ENCODE measurements around the gene CER1.
"Not testable (repeated sequence)": the region's sequence is repeated elsewhere in the genome, so short reads cannot be mapped to it uniquely, and the experiment has no call there.

Gene CER1

DNA sequence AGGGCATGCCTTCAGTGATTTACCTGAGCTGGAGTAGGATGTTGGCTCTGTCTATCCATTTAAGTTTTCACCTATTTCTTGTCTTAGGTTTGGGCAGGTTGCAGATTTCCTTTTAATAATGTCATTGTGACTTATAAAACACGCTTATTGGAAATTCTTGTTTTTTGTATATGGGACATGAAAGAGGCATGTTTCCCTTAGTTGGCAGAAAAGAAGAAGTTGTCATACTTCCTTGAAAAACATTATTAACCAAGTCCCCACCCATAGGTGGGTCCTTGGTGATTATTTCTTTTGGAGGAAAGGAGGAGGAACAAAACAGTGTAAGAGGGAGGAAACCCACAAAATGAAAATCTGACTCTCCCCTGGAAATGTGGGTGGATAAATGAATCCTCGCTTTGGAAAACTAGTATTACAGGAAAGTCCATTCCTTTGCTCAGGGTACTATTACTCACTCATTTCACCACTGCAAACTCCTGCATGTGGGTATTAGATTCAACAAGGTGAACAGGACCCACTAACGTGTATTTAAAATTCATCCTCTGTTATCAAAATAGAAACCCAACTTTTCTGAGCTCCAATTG, 9.3 kb downstream of the CER1 start:
- no peak for DNase-seq

DNA sequence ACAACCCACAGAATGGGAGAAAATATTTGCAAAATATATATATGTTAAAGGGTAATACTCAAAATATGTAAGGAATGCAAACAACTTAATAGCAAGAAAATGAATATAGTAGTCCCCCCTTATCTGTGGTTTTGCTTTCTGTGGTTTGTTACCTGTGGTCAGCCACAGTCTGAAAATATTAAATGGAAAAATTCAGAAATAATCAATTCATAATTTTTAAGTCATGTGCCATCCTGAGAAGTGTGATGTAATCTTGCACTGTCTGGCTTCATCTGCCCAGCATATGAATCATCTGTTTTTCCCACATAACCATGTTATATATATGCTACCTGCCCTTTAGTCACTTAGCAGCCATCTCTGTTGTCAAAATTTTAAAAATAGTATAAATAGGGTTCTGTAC, 11.7 kb downstream of the CER1 start:
- no peak for DNase-seq

DNA sequence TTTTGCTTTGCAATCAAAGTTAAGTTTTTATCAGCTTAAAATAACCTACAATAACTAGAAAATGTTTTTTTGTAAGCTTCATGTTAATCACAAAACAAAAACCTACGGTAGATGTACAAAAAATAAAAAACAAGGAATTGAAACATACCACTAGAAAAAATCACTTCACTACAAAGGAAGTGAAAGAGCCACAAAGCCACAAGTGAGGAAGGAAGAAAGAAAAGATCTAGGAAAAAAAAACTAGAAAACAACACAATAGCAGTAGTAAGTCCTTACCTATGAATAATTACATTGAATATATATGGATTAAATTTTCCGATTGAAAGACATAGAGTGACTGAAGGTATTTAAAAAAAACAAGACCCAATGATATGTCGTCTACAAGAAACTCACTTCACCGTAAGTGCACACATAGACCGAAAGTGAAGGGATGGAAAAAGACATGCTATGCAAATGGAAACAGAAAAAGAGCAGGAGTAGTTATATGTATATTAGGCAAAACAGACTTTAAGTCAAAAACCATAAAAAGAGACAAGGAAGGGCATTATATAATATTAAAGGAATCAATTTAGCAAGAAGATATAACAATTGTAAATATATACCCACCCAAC, 15.9 kb downstream of the CER1 start:
- DNase-seq = peak in 1 of 4 experiments; percentile 27

DNA sequence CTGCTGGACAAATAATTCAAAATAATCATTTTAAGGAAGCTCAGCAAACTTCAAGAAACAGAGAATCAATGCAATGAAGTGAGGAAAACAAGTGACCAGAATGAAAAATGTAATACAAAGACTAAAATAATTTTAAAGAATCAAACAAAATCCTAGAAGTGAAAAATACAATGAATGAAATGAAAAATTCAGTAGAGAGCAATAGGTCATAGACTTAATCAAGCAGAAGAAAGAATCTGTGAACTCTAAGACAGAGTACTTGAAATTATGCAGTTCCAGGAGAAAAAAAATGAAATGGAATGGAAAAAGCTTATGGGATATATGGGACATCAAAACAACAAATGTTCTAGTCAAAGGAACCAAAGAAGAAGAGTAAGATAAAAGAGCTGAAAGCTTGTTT, 17.5 kb downstream of the CER1 start:
- no peak for DNase-seq

DNA sequence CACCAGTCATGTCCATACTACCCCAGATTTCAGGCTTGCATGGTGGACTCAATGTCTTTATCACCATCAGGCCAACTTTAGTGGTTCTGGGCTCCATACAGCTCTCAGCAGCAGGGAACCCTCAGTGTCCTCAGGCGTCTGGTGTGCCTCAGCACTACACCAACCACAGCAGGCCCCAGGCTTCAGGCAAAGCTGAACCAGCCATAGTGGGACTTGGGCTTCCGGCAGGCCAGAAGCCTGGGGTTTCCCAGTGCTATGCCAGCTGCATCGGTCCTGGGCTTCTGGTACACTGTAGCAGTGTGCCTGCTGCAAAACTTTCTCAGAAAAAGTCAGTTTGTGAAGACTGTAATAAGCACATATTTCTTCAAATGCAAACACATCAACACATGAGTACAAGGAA, 18.3 kb downstream of the CER1 start:
- DNase-seq = no peak

DNA sequence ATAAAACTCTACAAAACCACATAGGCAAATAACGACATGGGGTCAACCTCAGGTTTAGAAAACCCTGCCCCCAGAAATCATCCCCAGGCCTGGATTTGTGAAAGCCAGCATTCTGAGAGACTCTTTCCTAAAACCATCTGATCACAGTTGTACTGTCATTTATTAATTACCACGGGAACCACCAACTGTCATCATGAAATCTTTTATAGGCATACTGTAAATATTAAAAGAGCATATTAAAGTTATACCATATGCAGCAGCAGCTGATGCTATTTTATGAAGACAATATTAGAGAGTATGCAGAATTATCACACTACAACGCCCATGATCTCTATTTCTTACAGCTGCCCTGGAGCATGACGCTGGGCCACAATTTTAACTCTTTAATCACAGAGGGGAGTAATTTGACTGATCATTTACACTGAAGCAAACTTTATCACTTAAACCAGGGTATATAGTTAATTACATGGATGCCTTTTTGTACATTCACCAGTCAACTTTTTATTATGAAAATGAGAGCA, 20.3 kb downstream of the CER1 start:
- no peak for DNase-seq

DNA sequence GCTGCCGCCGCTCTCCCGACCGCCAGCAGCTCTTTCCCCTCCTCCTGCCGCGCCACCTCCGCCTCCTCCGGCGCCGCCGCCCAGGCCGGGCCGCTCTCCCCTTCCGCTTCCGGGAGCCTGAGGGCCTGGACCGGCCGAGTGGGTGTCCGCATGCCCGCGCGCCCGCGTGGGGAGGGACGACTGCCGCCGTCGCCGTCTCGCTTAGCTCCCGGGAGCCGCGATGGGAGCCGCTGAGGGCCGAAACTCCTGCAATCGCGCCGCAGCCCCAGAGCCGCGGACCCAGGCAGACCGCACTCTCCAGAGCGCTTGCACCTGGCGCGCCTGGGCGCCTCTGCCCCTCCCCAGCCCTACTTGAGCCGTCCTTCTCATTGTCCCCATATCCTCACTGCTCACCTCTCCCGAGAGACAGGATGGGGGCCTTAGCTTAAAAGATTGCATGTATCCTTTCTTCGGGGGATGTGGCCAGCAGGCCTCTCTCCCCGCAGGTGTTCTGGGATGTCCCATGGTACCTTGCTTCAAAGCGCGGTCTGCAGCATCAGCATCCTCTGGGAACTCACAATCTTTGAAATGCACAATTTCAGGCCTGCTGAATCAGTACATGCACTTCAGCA, 29.2 kb downstream of the CER1 start, which contains the start of gene ZDHHC21:
TSS of gene ZDHHC21 (minus strand) at position 182 of the 611 bp plus-strand sequence. CDS start 19,092 bp downstream, outside the sequence.
- DNase-seq = peak; percentile 82 to 94 (median 88)

DNA sequence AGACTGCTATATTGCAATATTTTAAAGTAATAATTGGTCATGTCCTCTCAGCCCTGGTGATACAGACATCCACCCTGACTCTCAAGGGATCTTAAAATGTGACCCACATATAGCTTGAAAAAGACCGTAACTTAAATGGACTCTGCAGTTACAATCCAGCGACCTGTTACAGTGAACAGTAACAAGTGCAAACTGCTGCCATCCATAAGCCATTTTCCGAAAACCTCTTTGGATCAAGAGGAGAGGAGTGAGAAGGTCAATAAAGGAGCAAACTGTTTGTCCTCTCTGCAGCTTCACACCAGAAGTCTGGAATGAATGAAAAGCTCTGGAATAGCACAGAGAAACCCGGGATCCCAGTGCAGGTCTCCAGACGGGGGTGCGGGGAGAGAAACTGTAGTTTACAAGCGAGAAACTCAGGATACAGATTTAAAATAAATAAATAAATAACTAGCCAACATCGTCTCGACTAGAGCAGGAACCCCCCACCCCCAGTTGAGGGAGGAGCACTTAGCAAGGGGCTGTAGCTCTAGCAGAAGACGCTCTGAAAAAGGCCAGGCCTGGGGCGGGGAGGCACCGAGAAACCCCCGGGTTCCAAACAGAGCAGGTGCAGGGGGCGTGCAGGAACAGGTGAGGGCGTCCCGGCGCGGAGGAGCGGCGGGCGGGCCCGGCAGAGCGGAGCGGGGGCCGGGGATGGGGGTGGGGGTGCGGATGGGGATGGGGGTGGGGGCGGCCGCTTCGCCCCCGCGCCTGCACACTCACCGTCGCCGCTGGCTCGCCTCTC, 29.9 kb downstream of the CER1 start:
- DNase-seq = peak in 3 of 4 experiments; percentile 18 to 43 (median 23)

DNA sequence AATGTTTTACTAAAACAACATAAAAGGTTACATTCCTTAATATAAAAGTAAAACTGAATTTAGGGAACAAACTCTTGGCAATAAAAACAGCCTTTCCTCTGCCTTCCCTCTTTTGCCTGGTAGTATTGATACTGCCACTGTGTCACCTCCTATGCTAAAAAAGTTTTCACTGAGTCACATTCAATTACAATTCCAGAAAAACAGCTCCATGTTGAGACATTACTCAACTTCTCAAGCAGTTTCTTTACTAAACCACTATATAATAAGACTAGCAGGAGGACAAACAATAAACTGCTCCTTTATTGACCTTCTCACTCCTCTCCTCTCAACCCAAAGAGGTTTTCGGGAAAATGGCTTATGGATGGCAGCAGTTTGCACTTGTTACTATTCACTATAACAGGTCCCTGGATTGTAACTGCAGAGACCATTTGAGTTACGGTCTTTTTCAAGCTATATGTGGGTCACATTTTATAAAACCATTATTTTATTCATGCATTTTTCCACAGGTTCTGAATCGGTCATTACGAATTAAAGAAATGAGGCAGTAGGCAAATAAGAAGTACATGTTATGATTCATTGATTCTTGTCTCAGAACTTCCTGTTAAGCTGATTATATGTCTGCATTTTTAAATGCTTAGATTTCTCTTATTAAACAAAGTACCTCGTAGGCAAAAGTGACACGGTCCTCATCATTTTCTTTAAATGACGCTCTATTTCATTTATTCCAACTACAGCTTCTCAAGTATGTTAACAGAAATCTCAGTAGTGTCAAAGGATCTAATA, 31.4 kb downstream of the CER1 start:
- DNase-seq = peak in 3 of 4 experiments; percentile 4 to 18 (median 11)

DNA sequence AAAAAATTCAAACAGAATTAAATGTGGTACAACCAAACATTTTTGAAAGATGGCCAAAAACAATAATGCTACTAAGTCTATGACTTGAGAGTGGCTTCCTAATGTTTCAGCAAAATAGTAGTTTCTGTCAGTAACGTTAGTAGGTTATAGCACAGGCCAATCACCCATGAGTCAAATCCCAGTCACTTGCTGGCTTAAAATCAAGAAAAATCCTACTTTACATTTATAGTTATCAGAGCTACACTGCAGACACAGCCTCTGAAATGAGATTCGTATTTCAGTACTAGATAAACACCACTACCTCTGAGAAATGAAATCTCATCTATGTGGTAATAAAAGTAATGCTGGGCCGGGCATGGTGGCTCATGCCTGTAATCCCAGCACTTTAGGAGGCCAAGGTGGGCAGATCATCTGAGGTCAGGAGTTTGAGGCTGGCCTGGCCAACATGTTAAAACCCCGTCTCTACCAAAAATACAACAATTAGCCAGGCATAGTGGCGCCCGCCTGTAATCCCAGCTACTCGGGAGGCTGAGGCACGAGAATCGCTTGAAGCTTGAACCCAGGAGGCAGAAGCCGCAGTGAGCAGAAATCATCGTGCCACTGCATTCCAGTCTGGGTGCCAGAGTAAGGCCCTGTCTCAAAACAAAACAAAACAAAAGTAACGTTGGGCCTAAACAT, 35.4 kb downstream of the CER1 start:
- DNase-seq = no peak

DNA sequence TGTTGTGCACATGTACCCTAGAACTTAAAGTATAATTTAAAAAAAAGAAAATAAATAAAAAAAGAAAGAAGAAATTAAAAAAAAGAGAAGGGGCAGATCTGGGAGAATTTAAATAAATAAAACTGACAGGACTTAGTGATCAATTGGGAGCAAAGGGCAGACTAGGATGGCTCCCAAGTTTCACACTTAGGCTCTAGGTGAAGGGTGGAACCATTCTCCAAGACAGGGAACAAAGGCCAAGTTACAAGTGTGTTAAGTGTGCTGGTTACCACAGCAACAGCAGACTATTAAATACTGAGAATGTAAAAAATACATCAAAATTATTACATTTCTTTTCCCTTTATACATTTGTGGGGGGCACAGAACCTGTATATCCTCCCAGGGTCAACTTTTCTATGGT, 36.4 kb downstream of the CER1 start:
- no peak for DNase-seq

DNA sequence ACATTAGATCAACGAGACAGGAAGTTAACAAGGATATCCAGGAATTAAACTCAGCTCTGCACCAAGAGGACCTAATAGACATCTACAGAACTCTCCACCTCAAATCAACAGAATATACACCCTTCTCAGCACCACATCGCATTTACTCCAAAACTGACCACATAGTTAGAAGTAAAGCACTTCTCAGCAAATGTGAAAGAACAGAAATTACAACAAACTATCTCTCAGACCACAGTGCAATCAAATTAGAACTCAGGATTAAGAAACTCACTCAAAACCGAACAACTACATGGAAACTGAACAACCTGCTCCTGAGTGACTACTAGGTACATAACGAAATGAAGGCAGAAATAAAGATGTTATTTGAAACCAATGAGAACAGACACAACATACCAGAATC, 39.9 kb downstream of the CER1 start:
- not testable (repeated sequence) for DNase-seq

DNA sequence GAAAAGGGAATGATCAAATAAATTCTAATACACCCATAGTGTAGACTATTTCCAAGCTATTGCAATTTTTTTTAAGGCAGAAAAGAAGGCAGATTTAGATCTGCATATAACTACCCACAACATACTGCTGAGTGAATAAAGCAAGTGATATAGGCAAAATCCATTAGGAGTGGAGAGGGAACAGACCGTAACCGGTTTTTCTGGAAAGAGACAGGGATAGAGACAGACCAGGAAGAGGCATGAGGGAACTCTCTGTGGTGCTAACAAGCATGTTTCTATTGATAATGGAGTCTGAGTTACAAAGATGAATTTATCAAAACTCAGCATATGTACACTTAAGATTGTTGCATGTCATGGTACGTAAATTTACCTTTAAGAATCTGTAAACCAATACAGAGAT, 43.8 kb downstream of the CER1 start:
- no peak for DNase-seq

DNA sequence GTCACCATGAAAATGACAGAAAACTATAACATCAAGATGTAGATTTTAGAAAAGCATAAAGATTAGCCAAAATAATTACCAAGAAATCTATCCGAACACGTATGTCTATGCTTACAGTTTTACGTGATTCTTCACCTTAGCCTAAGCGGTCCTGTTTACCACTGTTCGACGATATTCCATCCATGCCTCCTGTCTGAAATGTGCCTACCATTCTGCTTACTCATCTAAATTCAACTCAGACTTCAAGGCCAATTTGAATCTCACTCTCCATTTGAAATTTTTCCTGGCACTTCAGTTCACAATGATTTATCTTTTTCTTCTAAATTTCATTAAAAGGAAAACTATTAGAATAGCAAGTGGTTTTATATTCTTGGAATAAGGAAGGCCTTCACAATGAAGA, 44.7 kb downstream of the CER1 start:
- no peak for DNase-seq

DNA sequence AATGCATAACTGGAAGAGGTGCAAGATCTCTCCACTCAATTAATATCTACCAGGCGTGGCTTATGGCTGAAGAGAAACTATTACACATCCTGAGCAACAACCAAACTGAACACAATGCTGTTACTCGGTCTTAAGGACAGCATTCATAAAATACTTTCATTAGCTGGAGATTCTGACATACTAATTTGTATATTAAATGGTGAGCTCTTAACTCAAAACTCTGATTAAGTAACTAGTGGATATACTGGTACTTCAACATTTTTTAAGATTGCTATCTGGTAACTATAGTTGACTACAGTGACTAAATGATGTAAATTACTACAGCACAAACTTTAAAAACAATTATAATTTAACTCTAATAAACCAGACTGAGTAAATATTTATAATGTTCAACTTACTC, 45.1 kb downstream of the CER1 start:
- DNase-seq = no peak

DNA sequence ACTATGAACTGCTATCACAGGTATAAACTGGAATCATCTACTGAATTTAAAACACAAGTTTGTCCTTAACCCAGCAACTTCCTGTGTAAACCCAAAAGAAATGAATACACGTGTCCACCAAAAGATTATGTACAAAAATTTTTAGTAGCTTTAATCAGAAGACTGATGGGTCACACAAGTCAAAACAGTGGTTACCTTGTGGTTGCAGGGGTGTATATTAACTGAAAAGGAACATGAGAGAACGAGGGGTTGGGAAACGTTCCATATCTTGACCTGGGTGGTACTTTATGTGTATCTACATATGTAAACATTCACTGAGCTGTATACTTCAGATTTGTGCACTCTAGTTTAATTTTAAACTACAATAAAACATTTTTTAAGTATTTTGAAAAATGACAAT, 47.9 kb downstream of the CER1 start:
- no peak for DNase-seq

DNA sequence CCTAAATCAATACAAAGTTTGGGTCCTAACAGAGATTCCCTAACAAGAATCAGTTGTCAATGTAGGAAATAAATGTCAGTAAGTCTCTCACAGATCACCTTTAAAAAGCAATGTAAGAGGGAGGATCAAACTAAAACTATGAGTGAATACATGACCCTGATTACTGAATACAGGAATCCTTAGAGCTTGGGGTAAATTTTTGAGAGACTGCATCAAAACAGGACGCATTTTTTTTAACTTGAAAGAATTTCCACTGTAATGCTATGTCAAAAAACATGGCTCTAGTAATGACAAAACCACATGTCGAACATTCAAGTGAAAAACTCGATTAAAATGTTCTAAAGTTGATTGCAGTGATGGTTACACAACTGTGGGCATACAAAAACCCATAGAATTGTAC, 51.2 kb downstream of the CER1 start:
- no peak for DNase-seq

DNA sequence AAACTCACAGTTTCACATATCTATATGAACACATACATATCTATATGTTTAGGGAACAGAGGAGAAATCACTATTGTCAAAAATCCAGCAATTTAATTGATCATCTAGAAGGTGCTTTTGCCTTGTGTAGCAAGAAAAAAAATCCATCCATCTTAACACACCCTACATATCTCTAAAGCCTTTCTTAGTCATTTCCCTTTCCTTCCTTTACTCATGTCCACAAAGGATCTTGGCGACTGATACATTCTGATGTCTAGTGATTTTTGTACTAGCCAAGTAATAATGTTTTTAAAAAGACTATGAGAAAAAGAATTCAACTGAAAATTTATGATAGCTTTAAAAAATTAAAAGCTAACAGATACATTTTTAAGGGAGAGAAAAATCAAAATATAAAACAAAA, 51.8 kb downstream of the CER1 start:
- DNase-seq = no peak

Measured in suppressor macrophage (primary cell).